ENCODE data around the gene LRCH4. TPM values are rescaled to one million over a fixed set of nuclear protein-coding genes. Genes with fewer than 3 reads are reported as not detected.
A peak's percentile ranks its signal among the peaks of the same experiment; 100 is the strongest.

The LRCH4 gene
- total and polyA plus RNA-seq, 2 of the 13 experiments (the other 11 are each of a cell fraction or from before 2014, with no cell fraction given), result 7.0 to 9.3 TPM

DNA sequence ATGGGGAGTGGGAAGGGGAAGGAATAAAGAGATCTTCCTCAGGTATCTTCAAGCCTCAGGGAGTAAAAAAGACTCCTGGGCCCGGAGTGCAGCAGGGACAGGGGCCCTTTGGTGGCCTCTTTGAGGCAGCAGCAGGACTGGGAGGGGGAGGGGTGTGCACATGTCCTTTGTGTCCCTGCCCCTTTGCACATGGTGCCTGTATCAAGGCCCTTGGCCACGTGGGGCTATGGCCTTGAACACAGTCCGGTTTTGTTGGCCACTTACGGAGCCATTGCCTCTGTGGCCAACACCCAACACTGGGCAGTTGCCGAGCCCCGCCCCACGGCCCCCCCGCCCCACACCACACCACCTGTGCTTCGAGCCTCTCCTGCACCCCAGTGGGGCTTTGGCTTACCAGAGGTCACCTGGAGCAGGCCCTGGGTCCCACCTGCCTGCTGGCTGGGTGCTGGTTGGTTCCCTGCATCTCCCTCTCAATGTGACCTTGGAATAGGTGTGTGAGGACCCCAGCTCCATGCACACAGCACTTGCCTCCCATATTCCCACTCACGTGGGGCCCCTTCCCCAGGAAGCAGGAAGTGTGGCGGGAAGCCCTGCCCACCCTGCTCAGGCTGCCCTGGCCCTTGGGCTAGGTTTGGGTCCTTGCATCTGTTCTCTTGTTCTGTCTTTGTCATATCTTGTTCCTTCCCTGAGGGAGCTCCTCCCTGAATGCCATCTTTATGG, 17.6 kb downstream of the LRCH4 start (continued):
- TF ChIP-seq, protein P1, sequence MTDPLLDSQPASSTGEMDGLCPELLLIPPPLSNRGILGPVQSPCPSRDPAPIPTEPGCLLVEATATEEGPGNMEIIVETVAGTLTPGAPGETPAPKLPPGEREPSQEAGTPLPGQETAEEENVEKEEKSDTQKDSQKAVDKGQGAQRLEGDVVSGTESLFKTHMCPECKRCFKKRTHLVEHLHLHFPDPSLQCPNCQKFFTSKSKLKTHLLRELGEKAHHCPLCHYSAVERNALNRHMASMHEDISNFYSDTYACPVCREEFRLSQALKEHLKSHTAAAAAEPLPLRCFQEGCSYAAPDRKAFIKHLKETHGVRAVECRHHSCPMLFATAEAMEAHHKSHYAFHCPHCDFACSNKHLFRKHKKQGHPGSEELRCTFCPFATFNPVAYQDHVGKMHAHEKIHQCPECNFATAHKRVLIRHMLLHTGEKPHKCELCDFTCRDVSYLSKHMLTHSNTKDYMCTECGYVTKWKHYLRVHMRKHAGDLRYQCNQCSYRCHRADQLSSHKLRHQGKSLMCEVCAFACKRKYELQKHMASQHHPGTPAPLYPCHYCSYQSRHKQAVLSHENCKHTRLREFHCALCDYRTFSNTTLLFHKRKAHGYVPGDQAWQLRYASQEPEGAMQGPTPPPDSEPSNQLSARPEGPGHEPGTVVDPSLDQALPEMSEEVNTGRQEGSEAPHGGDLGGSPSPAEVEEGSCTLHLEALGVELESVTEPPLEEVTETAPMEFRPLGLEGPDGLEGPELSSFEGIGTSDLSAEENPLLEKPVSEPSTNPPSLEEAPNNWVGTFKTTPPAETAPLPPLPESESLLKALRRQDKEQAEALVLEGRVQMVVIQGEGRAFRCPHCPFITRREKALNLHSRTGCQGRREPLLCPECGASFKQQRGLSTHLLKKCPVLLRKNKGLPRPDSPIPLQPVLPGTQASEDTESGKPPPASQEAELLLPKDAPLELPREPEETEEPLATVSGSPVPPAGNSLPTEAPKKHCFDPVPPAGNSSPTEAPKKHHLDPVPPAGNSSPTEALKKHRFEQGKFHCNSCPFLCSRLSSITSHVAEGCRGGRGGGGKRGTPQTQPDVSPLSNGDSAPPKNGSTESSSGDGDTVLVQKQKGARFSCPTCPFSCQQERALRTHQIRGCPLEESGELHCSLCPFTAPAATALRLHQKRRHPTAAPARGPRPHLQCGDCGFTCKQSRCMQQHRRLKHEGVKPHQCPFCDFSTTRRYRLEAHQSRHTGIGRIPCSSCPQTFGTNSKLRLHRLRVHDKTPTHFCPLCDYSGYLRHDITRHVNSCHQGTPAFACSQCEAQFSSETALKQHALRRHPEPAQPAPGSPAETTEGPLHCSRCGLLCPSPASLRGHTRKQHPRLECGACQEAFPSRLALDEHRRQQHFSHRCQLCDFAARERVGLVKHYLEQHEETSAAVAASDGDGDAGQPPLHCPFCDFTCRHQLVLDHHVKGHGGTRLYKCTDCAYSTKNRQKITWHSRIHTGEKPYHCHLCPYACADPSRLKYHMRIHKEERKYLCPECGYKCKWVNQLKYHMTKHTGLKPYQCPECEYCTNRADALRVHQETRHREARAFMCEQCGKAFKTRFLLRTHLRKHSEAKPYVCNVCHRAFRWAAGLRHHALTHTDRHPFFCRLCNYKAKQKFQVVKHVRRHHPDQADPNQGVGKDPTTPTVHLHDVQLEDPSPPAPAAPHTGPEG (CRISPR knock-in tag; IDR thresholded peaks at IDR 0.05), result peak; percentile 41; the same call in 1 of the 2 replicates
- no peak for TF ChIP-seq MAZ (IDR thresholded peaks at IDR 0.05; ENCODE audit: borderline replicate concordance, low read depth, low read length)
- peak; percentile 71; the same call in 1 of the 2 replicates for TF ChIP-seq MAZ (CRISPR knock-in tag; IDR thresholded peaks at IDR 0.05; ENCODE audit: low read depth)
- no peak for TF ChIP-seq ZSCAN30 (CRISPR knock-in tag; IDR thresholded peaks at IDR 0.05)
- TF ChIP-seq TCF7L2 (IDR thresholded peaks at IDR 0.05; ENCODE audit: low read depth, low read length), result no peak
- peak; percentile 96 for TF ChIP-seq AGO1 (IDR thresholded peaks at IDR 0.05; ENCODE audit: low read depth, low read length, poor library complexity, severe bottlenecking)
- TF ChIP-seq, protein P2, sequence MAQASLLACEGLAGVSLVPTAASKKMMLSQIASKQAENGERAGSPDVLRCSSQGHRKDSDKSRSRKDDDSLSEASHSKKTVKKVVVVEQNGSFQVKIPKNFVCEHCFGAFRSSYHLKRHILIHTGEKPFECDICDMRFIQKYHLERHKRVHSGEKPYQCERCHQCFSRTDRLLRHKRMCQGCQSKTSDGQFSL (CRISPR knock-in tag; IDR thresholded peaks at IDR 0.05), result peak; percentile 22; the same call in 1 of the 2 replicates
- peak; percentile 92 for TF ChIP-seq TMF1 (CRISPR knock-in tag; IDR thresholded peaks at IDR 0.05; ENCODE audit: low read depth)
- TF ChIP-seq MXD4 (CRISPR knock-in tag; IDR thresholded peaks at IDR 0.05), result peak; percentile 85; the same call in 1 of the 2 replicates
- TF ChIP-seq, protein P3, sequence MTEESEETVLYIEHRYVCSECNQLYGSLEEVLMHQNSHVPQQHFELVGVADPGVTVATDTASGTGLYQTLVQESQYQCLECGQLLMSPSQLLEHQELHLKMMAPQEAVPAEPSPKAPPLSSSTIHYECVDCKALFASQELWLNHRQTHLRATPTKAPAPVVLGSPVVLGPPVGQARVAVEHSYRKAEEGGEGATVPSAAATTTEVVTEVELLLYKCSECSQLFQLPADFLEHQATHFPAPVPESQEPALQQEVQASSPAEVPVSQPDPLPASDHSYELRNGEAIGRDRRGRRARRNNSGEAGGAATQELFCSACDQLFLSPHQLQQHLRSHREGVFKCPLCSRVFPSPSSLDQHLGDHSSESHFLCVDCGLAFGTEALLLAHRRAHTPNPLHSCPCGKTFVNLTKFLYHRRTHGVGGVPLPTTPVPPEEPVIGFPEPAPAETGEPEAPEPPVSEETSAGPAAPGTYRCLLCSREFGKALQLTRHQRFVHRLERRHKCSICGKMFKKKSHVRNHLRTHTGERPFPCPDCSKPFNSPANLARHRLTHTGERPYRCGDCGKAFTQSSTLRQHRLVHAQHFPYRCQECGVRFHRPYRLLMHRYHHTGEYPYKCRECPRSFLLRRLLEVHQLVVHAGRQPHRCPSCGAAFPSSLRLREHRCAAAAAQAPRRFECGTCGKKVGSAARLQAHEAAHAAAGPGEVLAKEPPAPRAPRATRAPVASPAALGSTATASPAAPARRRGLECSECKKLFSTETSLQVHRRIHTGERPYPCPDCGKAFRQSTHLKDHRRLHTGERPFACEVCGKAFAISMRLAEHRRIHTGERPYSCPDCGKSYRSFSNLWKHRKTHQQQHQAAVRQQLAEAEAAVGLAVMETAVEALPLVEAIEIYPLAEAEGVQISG (CRISPR knock-in tag; IDR thresholded peaks at IDR 0.05), result peak; percentile 57; the same call in 1 of the 2 replicates
- peak; percentile 61 for TF ChIP-seq SNAI1 (CRISPR knock-in tag; IDR thresholded peaks at IDR 0.05; ENCODE audit: borderline replicate concordance)
- TF ChIP-seq, protein P4, sequence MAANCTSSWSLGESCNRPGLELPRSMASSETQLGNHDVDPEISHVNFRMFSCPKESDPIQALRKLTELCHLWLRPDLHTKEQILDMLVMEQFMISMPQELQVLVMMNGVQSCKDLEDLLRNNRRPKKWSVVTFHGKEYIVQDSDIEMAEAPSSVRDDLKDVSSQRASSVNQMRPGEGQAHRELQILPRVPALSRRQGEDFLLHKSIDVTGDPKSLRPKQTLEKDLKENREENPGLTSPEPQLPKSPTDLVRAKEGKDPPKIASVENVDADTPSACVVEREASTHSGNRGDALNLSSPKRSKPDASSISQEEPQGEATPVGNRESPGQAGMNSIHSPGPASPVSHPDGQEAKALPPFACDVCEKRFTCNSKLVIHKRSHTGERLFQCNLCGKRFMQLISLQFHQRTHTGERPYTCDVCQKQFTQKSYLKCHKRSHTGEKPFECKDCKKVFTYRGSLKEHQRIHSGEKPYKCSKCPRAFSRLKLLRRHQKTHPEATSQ (CRISPR knock-in tag; IDR thresholded peaks at IDR 0.05; ENCODE audit: borderline replicate concordance), result peak; percentile 97
- TF ChIP-seq ZNF451 (CRISPR knock-in tag; IDR thresholded peaks at IDR 0.05), result no peak; the same call in 1 of the 2 replicates
- no peak for TF ChIP-seq LCORL (IDR thresholded peaks at IDR 0.05)
- TF ChIP-seq LCORL (CRISPR knock-in tag; IDR thresholded peaks at IDR 0.05), result peak; percentile 80
- 0 out of 2 replicates have a peak, but pooled peaks have one; percentile 3 for TF ChIP-seq ZBTB3 (CRISPR knock-in tag; IDR thresholded peaks at IDR 0.05; ENCODE audit: borderline replicate concordance, low read depth)

Measured in HepG2 (cell line).